GM18519 (cell line): ENCODE results near the gene UNC5A.

Source experiments
- ATAC-seq: cut with Tn5 transposase; IDR thresholded peaks from one replicate; pipeline ENCODE4 v1.9.1; 2021; ENCODE audit warnings: mild to moderate bottlenecking, moderate library complexity; ENCODE audit not compliant: unreplicated experiment, low FRiP score

UNC5A gene

GRCh38 chr5:176781054-176781375, 29.3 kb upstream of the UNC5A start:
- ATAC-seq: no peak

GRCh38 chr5:176781638-176782570, 28.5 kb upstream of the UNC5A start:
- no peak for ATAC-seq

DNA sequence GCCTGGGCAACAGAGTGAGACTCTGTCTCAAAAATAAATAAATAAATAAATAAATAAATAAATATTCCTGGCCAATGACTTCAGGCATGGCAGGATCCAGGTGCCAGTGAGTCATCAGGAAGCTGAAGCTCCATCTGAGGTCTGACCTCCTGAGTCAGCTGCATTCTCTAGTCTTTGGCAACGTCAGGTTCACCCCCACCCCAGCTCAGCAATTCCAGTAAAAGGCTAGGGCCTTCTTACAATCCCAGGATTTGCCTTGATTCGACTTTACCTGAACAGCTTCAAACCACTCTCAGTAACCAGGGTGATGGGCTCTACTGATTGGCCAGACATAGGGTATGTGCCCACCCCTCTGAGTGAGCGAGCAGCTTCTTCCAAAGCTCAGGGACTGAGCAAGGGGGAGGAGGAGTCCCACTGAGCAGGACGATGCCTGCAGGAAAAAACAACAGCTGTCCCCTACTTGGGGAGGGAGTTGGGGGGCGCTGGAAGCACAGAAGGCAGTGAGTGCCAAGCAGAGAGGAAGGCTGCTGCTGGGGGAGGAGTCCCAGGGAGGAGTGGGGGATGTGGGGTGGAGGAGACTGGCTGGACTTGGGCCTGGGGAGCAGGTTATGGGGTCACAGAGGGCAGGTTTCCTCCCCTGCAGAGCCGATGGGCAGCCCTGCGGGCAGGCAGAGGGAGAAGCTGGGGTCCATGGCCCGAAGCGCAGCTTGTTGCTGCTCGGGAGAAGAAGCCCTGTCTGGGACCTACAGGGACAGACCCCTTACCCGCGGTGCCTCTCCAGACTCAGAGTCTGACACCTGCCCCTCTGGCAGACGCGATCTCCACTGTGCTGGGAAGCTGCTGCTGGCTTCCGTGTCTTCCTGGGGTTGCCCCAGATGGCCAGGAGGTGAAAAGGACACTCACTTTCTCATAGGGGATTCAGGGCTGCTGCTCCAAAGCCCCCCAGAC, 25.9 kb upstream of the UNC5A start:
- ATAC-seq: no peak

DNA sequence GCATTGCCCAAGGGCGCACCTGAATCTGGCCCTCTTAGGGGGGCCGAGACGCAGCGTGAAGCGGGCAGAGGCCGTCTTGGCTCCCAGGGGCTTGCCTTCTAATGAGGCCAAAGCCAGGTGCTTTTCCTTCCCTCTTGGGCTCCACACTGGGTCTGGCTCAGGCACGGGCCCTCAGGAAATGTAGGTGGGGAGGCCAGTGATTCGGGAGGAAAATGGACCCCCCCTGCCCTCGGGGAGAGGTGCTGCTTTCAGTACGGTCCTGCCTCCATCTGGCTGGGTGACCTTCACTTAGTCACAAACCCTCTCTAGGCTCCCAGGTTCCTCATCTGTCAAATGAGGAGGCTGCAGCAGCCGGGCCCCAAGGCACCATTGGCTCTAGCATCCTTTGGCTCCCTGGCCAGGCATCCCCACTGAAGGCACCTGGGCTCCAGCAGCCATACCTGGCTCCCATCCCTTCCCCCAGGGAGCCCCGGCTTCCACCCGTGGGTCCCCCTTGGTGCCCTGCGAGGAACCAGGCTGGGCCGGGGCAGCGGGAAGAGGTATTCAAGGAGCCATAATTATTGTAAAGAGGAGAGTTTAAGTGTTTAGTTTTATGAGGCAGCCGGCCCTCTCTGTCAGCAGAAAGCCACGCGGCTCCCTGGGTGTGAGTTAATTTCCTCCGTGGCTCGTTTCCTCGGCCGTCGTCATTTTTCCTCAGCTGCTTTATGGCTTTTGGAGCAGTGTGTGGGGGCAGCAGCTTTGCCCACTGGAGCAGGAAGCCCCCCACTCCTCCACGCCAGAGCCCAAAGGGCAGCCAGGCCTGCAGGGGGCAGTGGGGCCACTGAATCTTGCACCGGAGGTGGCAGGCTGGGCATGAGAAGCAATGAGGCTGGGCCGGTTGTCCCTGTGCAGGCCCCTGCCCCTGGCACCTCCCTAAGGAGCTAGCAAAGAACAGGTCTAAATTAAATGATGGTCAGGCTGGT, 24.9 kb upstream of the UNC5A start:
- ATAC-seq: no peak

GRCh38 chr5:176787676-176788075, 22.7 kb upstream of the UNC5A start:
- ATAC-seq: no peak

DNA sequence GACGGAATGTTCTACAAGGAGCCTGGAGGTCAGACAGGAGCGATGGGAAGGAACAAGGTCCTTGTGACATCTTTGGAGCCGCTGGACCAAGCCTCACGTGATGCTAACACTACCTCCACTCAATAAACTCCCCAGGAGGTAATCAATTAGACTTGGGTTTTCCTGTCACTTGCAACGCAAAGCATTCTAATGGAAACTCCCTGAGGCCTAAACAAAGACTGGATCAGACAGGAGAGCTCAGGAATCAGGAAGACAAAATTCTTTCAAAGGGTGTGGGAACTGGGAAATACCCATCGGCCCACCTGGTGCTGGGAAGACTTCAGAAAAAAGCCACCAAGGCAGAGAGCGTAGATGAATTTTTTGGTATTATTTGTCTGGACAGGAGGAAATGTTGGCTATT, 22.3 kb upstream of the UNC5A start:
- ATAC-seq: no peak

DNA sequence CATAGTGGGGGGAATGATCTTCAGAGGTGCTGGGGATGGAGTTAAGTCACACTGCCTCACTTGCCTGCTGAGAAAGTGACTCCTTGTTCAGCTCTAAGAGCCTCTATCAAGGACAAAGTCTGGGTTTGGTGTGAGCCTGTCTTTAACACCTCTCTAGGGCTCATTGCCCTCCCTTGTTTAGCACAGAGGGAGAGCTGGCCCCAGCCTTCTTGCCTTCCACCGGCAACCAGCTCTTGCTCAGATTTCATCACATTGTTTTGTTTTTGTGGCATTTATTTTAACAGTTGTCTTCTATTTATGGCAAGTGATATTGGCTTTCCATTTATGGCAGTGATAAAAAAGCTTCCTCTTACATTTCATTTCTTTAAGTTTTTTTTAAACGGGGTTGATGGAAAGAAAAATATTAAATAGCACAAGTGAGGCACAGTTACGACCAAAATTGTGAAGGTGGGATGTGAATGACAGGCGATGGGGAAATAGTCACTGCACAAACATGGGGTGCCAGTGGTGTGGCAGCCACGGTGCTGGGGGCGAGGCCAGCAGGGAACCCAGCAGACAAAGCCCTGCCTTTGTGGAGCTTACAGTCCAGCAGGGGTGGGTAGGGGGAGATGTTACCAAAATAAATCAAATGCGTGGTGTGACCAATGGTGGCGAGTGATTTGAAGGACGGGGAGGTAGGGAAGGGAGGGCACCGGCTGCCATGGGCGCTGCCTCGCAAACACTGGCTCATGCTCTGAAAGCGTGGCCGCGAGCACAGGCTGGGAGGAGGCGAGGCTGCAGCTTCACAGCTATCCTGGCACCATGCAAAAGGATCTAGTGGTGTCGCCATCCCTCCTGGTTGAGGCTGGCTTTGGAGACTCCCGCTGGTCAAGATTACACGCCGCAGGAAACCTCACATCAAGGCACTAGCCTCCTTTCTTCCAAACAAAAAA, 21.2 kb upstream of the UNC5A start:
- no peak for ATAC-seq

DNA sequence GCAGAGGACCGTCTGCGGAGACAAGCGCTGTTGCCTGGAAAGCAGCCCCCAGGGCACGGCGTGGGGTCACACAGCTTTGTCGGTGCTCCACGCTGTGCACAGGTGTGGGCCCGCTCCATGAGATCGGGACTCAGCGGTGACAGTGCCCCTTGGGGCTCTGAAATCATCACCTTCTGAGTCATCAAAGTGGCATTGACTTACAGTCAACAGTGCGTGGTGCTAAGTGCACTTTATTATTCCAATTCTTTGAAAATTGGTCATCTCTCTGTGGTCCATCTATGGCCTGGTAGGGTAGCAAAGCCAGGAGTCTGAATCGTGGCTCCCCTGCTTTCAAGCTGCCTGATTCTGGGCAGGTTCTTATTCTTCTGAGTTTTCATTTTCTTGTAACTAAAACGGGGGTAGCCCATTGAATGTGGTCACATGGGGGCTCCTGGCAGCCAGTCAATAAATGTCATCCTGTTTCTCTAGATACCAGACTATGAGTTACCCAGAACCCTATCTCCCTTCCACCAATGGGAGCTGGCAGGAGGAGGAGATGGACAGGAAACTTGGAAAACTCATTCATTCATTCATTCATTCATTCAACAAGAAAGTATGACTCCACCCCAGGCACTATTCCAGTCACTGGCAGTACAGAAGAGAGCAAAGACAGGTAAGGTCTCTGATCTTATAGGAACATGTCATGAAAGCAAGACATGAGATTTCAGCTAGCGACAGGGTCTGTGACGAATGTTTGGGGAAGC, 20.3 kb upstream of the UNC5A start:
- ATAC-seq: no peak

DNA sequence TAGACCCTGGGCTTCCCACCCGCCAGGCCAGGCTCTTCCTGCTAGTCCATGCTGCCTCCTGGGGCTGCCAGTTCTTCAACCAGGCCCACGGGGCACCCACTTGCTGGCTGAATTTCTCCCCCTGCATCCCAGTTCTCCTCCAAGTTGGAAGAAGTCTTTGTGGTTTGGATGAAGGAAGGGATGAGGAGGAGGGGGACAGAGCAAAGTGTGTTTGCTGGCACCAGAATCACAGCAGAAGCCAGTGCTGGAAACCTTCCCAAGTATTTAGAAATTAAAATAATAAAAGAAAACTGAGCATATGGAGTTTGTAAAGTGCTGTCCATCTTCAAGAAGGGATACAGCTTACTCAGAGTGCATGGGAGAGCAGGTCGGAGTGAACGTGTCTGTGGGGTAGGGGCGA, 19.4 kb upstream of the UNC5A start:
- ATAC-seq: no peak

DNA sequence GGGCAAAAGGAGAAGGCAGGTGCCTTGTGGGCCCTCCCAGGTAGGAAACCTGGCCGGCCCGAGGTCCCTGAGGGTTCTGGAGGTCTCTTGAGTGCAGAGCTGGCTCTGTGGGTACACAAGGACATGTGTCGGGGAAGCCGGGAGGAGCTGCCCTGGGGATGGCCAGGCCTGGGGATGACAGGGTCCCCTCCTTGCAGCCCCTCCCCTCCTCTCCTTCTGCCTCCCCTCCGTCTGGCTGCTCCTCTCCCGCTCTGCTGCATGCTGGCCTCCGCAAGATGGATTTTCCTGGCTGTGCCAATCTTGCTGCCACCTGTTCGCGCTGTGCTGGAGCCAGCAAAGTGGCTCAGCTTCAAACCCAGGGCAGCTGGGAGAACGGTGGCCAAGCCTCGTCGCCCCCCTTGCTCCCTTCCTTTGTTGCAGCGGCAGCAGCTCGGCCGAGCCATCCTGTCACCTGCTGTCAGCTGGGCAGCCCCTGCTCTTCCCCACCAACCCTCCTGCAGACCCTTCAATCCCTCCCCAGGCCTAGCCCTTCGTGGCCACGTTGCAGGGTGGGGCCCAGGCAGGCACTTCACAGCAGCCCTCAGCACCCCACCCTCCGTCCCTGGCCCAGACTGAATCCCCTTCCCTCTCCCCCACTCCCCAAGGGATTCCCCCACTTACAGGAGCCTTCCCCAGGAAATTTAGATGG, 17.6 kb upstream of the UNC5A start:
- ATAC-seq: no peak

DNA sequence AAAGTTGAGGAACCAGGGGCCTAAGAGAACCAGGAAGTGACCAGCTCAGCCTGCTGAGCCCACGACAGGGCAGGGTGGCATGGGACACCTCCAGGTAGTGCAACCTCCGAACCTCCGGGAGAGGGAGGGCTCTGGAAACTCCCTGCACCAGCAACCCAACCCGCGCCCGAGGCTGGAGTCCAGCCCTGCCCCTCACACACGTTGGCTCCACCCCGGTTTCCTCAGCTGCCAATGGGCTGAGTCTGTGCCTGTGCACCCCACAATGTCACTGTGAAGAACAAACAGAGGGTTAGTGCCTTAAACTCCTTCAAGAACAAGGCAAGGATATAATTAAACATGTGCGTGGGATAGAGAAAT, 17.0 kb upstream of the UNC5A start:
- ATAC-seq: no peak

DNA sequence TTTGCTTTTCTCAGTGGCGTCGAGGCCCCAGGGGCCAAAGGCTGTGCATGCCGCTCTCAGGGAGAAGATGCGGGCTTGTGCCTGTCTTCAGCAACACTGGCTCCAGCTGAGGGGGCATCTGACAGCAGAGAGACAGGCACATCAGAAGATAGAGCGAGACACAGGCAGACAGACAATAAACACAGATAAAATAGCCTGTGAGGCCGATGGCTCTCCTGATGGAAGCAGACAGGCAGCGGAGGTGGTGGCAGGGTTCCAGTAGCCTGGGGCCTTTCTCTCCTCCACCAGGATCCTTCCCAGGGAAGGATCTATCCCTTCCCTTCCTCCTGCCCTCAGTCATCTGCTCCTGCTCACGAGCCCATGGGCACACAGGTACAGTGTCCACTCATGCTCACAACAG, 16.6 kb upstream of the UNC5A start:
- no peak for ATAC-seq

- ATAC-seq: no peak
These were observed 15.8 kb upstream of the UNC5A start for GRCh38 chr5:176794509-176794908.

- ATAC-seq: no peak
These were observed 13.9 kb upstream of the UNC5A start for GRCh38 chr5:176796411-176796810.

DNA sequence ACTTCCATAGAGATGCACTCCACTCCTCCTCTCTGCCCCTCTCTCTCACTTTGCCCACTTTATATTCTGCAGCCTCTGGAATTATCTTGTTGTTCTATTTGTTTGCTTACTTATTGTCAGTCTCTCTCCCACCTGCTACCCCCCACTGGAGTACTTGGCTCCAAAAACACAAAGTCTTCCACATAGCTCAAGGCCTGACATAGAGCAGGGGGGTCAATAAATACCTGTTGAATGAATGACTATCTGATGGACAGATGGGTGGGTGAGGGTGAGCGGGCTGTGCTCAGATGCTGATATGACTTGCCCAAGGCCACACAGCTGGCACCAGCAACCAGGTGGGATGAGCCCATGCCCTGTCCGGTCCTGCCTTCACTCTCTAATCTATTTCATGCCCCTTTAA, 13.4 kb upstream of the UNC5A start:
- no peak for ATAC-seq

DNA sequence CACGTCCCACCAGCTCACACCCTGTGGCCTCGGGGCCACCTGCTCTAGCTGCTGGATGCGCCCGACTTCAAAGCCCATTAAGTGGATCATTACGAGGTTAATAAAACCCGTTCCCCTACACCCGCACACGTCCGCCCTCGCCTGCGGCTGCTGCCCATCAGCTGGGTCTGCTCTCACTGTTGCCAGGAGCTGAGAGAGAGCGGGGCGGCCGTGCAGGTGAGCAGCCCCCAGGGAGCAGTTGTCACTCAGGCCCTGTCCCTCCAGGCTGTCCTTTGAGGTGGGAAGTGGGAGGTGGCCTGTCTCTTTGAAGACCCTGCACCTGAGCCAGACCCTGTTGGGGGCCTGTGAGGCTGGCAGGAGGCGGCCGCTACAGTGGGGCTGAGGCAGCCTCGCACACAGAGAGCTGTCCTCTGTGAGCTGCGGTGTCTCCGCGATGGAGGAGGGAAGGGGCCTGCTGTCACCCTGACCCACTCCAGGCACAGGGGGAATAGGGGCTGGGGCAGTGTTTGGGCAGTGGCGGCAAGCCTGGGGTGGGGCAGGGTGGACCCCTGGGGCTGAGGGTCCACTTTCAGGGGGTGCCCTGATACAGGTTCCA, 12.8 kb upstream of the UNC5A start:
- no peak for ATAC-seq

- no peak for ATAC-seq
These were observed 12.1 kb upstream of the UNC5A start for GRCh38 chr5:176798086-176798876.
